G401 (cell line): ENCODE results near the gene PGK1. TPM values are rescaled to one million over a fixed set of nuclear protein-coding genes. Genes with fewer than 3 reads are reported as not detected.
"Not testable (repeated sequence)": the region's sequence is repeated elsewhere in the genome, so short reads cannot be mapped to it uniquely, and the experiment has no call there.

Experiments
- DNase-seq: peaks from one replicate; pipeline ENCODE4 v3.0.0-alpha.2; 2015; ENCODE audit warnings: low spot score
- in situ Hi-C: cut with HindIII; loops from 2 replicates; pipeline ENCODE4 v1.10.0; 2016; ENCODE audit warnings: low sequenced_read_pairs, mixed read lengths
- total RNA-seq: library from RNA; depleted of rRNA; stranded (reverse); fragments of >200 nt; shearing (Covaris generic); gene quantifications from 2 replicates; pipeline ENCODE4 v1.2.3, GENCODE V29; 2014; rRNA removed

PGK1 gene
- total RNA-seq, 1 experiment from 2014 or later = 205 TPM

- DNase-seq, in situ Hi-C loops: not testable (repeated sequence)
These were observed 53.8 kb downstream of the PGK1 start for GRCh38 chrX:78157846-78158245.

- DNase-seq, in situ Hi-C loops: not testable (repeated sequence)
These were observed 56.7 kb downstream of the PGK1 start for GRCh38 chrX:78160711-78161110.

GRCh38 chrX:78163175-78163574 lies 59.1 kb downstream of the PGK1 start:
- in situ Hi-C loops, DNase-seq: not testable (repeated sequence)

- no peak for DNase-seq
- in situ Hi-C loops = no loop called here
These were observed 61.4 kb downstream of the PGK1 start for GRCh38 chrX:78165425-78165824.

GRCh38 chrX:78168065-78168464 lies 64.0 kb downstream of the PGK1 start:
- DNase-seq = no peak
- in situ Hi-C loops = no loop called here

Other genes starting within 250 kb of the PGK1 start
- gene MAGT1, start 208.8 kb upstream of the PGK1 start, total RNA-seq = 49.5 and 76.5 TPM in 2 replicates
- 408 and 546 TPM in 2 replicates for gene COX7B, start 204.8 kb upstream of the PGK1 start, total RNA-seq
- 1.4 and 5.2 TPM in 2 replicates for gene ATP7A, start 193.6 kb upstream of the PGK1 start, total RNA-seq
- gene PGAM4, start 134.6 kb upstream of the PGK1 start, total RNA-seq = 0.17 TPM in 1 of 2 replicates, not detected in the other
- gene TAF9B, start 35.4 kb downstream of the PGK1 start, total RNA-seq = 26.0 and 43.0 TPM in 2 replicates
- gene CYSLTR1, start 223.4 kb downstream of the PGK1 start, total RNA-seq = 0.12 TPM in 1 of 2 replicates, not detected in the other